Kidney tubule cell (primary cell): ENCODE results near the gene RABEP2.
"Not testable (repeated sequence)": the region's sequence is repeated elsewhere in the genome, so short reads cannot be mapped to it uniquely, and the experiment has no call there.

Source experiments
- DNase-seq: peaks from one replicate; pipeline ENCODE4 v3.0.0-alpha.2; 2018; ENCODE audit warnings: low spot score

RABEP2 gene

DNA sequence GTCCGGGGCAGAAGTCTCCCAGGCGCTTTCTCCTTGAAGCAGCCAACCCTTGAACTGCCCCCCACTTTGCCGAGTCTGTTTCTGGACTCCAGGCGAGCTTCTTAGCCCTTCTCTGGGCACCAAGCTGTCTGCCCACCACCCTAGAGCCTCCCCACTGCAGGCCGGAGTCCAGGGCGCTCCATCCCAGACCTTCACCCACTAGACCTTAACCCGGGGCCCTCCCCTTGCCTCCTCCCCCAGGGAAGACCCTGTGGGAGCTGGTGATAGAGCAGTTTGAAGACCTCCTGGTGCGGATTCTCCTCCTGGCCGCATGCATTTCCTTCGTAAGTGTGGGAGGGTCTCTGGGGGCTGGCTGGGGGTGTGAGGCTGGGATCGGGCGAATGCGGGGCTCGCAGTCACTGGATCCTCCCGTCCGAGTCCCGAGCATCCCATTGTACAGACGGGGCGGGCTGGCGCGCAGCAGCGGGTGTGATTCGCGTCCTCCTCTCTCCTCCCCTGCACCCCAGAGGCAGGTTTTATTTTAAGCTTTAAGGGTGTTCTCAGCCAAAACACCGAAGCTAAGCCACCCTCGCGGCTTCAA lies 45.7 kb downstream of the RABEP2 start:
- DNase-seq = no peak

- DNase-seq = no peak
Observed at GRCh38 chr16:28878083-28878926, 46.7 kb downstream of the RABEP2 start, which contains the start of gene ATP2A1. ATP2A1 (plus strand) TSS chr16:28878488; CDS start chr16:28878672, 184 bp downstream.

GRCh38 chr16:28877655-28878000 lies 47.4 kb downstream of the RABEP2 start:
- DNase-seq = no peak

DNA sequence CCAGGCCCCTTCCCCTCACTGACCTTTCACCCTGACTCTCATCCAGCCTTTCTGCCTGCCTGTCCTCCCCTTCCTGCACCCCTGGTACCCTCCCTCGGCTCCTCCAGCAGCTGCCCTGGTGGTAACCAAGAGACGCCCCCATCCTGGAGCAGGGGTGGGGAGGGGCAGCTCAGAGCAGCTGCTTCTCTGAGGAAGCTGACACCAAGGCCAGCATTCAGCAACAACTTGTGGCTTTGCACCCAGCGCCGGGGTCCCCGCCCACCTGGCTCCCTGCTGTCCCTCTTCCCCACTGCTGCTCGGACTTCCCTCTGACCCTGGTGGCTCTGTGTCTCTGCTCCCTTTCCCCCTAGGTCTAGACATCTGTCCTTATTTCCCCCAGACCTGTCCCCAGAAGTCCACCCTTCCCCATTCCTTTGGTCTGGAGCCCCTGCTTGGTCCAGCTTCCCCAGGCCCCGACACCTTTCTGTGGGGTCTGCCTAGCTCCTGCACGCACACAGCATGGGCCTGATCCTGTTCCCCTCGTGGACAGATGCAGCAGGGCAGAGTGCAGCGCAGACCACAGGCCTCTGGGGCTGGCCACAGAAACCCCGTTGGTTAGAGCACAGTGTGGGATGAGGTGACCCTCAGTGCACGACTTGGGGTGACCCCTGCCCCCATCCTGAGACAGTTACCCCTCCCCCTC lies 47.9 kb downstream of the RABEP2 start:
- DNase-seq = no peak

DNA sequence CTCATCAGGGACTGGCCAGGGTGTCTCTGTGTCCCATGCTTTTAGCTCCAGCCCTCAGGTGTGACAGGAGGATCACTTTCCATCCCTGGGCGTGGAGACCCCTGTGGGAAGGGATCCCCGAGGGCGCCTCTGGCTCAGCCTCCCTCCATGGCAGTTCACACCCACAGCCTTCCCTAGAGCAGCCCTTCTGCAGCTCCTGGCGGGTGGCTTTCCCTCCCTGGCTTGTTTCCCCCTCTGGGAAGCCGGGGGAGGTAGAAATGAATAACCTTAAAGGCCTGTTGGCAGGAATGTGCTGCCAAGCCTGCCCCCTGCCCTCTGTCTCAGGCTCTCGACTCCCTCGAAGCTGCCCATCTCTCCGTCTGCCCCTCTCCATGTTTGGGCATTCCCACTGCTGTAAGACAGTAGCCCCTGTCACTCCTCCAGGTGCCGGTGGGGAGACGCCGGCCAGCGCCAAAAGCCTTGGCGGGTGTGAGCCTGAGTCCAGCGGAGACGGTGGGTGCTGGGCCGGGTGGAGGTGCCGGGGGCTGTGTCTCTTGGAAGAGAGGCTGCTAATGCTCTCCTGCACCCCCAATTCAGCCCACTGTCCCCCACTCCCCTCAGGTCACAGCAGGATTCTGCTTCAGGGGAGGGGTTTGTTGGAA lies 48.9 kb downstream of the RABEP2 start:
- no peak for DNase-seq

GRCh38 chr16:28875134-28876018 lies 49.7 kb downstream of the RABEP2 start:
- DNase-seq = no peak

DNA sequence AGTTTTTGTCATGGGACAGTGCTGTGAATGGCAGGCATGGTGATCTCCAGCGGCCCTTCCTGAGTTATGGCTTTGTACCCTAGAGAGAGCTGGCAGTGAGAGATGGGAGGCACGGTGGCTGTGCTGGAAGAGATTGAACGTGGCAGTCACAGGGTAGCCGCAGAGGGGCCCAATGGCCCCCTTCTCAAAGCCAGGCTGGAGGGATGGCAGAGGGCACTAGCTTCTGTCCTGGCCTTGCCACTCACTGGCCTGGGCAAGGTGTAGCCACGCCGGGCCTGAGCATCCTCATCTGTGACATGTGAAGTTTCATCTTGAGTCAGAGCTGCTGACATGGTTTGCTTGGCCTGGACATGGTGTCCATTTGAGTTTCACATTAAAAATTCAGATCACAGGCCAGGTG lies 50.6 kb downstream of the RABEP2 start:
- no peak for DNase-seq

- DNase-seq = no peak
Observed at GRCh38 chr16:28873543-28874201, 51.4 kb downstream of the RABEP2 start.

DNA sequence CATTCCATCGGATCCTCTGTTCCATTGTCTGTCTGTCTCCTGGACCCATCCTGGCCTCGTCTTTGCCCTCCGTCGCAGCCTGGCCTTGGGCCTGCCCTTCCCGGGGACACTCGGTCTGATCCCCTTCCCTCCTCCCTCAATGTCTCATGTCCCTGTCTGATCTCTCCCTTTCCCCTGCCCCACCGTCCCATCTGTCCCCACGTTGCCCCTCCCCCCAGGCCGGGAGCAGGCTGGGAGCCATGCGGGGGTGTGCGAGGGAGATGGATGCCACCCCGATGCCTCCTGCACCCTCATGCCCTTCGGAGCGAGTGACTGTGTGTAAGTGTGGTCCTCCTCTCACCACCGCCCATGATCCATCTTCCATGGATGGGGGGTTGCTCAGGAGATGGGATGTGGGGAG lies 52.1 kb downstream of the RABEP2 start:
- no peak for DNase-seq

GRCh38 chr16:28869201-28869600 lies 55.8 kb downstream of the RABEP2 start:
- DNase-seq = no peak

DNA sequence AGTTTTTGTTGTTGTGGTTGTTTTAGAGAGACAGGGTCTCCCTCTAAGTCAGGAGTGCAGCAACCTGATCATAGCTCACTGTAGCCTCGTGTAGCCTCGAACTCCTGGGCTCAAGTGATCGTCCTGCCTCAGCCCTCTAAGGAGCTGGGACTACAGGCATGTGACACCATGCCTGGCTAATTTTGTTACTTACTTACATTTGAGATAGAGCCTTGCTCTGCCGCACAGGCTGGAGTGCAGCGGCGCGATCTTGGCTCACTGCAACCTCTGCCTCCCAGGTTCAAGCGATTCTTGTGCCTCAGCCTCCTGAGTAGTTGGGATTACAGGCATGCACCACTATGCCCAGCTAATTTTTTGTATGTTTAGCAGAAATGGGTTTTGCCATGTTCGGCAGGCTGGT lies 57.4 kb downstream of the RABEP2 start:
- not testable (repeated sequence) for DNase-seq

DNA sequence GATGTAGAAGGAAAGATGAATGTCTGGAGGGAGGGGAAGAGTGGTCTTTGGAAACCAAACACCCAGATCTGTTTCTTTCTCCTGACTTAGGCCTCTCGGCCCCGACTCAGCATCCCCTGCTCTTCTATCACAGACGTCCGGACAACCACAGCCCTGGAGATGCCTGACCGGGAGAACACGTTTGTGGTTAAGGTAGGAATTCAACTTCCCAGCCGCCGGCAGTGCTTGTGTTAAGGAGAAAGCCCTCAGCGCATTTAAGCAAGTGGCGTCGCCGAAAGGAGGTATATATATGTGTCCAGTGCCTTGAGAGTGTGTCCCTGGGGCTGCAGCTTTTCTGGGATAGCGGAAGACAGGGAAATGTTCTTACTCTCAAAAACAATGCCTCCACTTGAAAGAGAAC lies 57.8 kb downstream of the RABEP2 start:
- DNase-seq = no peak

- no peak for DNase-seq
Observed at GRCh38 chr16:28866454-28866804, 58.6 kb downstream of the RABEP2 start.

DNA sequence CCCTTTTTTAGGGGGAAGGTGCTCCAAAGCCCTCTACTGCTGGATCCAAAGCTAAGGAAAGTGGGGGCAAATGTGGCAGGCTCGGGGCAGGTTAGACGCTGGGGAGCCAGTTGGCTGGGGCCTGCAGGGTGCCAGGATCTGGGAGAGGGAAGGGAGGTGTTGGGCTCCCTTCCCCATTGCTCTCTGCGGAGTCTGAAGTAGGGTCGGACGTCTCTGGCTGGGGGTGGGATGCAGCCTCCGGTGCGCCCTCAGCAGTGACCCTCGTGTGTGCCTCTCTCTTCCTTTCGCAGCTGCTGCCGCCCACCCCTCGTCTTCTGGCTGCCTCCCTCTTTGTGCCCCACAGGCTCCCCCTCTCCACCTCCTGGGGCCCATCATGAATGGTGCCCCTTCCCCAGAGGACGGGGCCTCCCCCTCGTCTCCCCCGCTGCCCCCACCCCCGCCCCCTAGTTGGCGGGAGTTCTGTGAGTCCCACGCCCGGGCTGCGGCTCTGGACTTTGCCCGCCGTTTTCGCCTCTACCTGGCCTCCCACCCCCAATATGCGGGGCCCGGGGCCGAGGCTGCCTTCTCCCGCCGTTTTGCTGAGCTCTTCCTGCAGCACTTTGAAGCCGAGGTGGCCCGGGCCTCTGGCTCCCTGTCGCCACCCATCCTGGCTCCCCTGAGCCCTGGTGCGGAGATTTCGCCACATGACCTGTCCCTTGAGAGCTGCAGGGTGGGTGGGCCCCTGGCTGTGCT lies 59.1 kb downstream of the RABEP2 start:
- no peak for DNase-seq

- DNase-seq = no peak
Observed at GRCh38 chr16:28865001-28865688, 59.9 kb downstream of the RABEP2 start.

- DNase-seq = peak; percentile 20
Observed at GRCh38 chr16:28863929-28864793, 60.9 kb downstream of the RABEP2 start.

GRCh38 chr16:28859326-28859725 lies 65.7 kb downstream of the RABEP2 start:
- no peak for DNase-seq

- DNase-seq = peak; percentile 57
Observed at GRCh38 chr16:28858421-28858820, 66.6 kb downstream of the RABEP2 start.
